ENCODE results near the gene ALX4. TPM values are rescaled to one million over a fixed set of nuclear protein-coding genes. Genes with fewer than 3 reads are reported as not detected.

Gene ALX4
- polyA plus RNA-seq, 1 experiment: not detected

DNA sequence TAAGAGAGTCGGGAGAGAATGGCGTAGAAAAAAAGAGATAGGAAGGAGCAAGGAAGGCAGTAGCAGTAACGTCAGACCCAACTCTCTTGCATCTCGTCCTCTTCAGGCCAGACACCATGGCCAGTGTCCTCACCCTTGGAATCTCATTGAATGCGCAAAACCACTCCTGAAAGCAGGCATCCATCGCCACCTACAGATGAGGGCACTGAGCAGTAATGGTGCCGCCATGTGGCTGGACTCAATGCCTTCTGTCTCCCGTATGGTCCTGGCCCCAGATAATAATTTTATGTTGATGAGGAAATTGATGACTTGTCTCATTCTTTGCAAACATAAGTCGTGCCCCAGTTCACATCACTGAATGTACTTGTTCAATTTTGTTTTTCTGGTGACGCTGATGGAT, 17.8 kb upstream of the ALX4 start:
- Histone ChIP-seq H3K9me3 (ENCODE audit: control insufficient read depth, insufficient read depth, low read length) (no peaks in the 10 kb centered on the region; the same call in 1 of the 2 replicates), H3K4me3 (ENCODE audit: low read depth, low read length) (no peak overlapping the region), H3K27me3 (ENCODE audit: control insufficient read depth, insufficient read depth, low read length) (peaks cover 83% of the 10 kb centered on the region), H3K27ac (ENCODE audit: low read depth, low read length) (no peak overlapping the region)
- TF ChIP-seq, protein P1, sequence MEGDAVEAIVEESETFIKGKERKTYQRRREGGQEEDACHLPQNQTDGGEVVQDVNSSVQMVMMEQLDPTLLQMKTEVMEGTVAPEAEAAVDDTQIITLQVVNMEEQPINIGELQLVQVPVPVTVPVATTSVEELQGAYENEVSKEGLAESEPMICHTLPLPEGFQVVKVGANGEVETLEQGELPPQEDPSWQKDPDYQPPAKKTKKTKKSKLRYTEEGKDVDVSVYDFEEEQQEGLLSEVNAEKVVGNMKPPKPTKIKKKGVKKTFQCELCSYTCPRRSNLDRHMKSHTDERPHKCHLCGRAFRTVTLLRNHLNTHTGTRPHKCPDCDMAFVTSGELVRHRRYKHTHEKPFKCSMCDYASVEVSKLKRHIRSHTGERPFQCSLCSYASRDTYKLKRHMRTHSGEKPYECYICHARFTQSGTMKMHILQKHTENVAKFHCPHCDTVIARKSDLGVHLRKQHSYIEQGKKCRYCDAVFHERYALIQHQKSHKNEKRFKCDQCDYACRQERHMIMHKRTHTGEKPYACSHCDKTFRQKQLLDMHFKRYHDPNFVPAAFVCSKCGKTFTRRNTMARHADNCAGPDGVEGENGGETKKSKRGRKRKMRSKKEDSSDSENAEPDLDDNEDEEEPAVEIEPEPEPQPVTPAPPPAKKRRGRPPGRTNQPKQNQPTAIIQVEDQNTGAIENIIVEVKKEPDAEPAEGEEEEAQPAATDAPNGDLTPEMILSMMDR (IDR thresholded peaks at IDR 0.05; ENCODE audit: low read depth, low read length): peak; percentile 22; the same call in 1 of the 2 replicates
- ChIA-PET POLR2A (no interaction called here), CTCF (interaction anchor here (1.3 kb wide), 1 partner anchor 194 kb away, joined by 6 read pairs; no protein-coding TSS in a partner anchor)
- DNase-seq (ENCODE audit: low read depth, low spot score): no peak

DNA sequence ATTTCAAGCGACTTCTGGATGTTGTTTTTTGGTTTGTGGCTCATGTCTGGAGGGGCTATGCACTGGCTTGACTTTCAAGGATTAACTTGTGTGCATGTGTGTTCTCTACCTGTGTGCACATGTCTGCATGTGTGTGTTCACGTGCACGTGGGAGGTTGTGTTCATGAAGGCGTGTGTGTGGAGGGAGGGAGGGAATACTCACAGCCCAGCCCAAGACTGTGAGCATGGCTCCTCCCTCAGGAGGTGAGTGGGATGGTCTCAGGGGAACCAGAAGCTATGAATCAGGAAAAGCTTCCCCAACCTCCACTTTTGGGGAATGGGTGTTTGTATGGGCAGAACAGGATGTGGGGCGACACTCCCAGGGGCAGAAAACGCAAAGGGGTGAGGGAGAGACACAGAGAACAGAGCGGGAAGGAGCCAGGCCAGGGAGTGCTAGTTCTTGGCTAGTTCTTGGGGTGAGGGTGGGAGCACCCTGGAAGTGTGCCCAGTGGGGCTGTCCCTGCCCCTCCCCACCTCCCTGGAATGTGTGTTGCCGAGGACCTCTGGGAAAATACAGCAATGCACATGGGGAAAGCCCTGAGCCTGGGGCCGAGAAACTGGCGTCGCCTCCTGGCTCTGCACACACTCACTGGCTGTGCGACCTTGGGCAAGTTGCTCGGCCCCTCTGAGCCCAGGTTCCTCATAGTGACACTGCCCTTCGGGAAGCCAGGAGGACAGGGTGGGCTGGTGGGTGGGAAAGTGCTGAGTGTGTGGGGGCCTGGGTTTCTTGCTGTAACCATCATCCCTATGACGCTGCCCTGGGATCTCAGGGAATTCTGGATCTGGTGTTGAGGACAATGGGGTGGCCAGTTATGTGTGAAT, 16.9 kb upstream of the ALX4 start:
- Histone ChIP-seq H3K9me3 (ENCODE audit: control insufficient read depth, insufficient read depth, low read length) (no peaks in the 10 kb centered on the region; the same call in 1 of the 2 replicates), H3K27ac (ENCODE audit: low read depth, low read length) (no peak overlapping the region), H3K27me3 (ENCODE audit: control insufficient read depth, insufficient read depth, low read length) (peaks cover 87% of the 10 kb centered on the region), H3K4me3 (ENCODE audit: low read depth, low read length) (no peak overlapping the region)
- no peak for DNase-seq (ENCODE audit: low read depth, low spot score)
- TF ChIP-seq, protein P1 (IDR thresholded peaks at IDR 0.05; ENCODE audit: low read depth, low read length): peak; percentile 24; the same call in 1 of the 2 replicates
- ChIA-PET POLR2A (no interaction called here), CTCF (interaction anchor here (1.1 to 1.3 kb wide), 3 partner anchors 148 to 233 kb away, joined by 3 to 6 read pairs (median 4); no protein-coding TSS in a partner anchor)

DNA sequence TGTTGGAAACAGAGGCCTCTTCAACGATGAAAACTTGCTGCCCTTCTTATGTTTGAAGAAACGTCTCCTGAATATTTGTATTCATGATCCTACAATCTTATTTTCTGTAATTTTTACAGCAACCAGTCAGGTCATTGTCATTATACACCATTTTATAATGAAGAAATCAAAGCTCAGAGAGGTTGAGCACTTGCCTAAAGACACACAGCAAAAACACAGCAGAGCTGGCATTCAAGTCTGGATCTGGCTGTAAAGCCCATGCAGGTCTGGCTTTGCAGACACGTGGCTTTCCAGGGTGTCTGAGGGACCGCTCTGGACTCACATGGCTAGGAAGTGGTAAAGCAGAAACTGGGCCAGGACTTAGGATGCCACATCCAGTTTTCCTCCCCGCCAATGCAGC, 15.8 kb upstream of the ALX4 start:
- POLR2A ChIA-PET: no interaction called here
- peaks cover 95% of the 10 kb centered on the region for H3K27me3 ChIP-seq (ENCODE audit: control insufficient read depth, insufficient read depth, low read length)
- no peaks in the 10 kb centered on the region; the same call in 1 of the 2 replicates for H3K9me3 ChIP-seq (ENCODE audit: control insufficient read depth, insufficient read depth, low read length)
- CTCF ChIA-PET: interaction anchor here (0.7 kb wide), 1 partner anchor 192 kb away, joined by 3 read pairs; no protein-coding TSS in a partner anchor
- no peak overlapping the region for H3K27ac ChIP-seq (ENCODE audit: low read depth, low read length)
- DNase-seq (ENCODE audit: low read depth, low spot score): no peak
- TF ChIP-seq, protein P1 (IDR thresholded peaks at IDR 0.05; ENCODE audit: low read depth, low read length): no peak
- no peak overlapping the region for H3K4me3 ChIP-seq (ENCODE audit: low read depth, low read length)

DNA sequence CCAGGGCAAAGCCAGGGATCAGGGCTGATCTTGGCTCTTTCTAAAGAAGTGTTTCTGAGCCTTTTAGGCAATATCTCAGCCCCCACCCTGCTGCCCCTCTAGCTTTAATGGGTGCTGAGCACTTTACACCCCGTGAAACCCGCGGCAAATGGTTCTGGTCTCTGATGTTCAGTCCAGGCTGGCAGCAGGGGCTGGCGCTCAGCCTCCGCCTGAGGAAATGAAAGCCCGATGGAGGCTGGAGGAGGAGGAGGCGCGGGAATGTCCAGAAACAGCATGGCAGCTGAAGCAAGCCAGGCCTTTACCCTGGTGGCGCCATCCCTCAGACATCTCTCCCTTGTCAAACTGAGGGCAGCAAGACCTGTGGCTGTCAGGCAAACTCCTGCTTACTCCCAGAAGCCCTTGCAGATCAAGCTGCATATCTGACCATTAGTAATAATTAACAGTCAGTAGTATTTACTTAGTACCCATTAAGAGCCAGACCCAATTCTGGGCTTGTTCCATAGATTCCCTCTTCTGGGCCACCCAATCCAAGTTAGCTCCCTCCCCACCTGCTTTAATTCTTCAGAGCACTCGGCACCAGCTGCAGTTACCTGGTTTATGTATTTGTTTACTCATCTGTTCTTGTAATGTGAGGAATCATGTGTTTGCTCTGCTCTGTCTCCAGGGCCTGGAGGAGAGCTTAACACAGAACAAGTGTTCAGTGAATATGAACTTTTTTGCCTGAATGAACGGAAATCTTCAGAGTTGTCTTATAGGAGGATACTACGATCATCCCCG, 15.0 kb upstream of the ALX4 start:
- no peak for DNase-seq (ENCODE audit: low read depth, low spot score)
- TF ChIP-seq, protein P1 (IDR thresholded peaks at IDR 0.05; ENCODE audit: low read depth, low read length): no peak
- H3K4me3 ChIP-seq (ENCODE audit: low read depth, low read length): no peak overlapping the region
- POLR2A ChIA-PET: interaction anchor here (0.6 kb wide), 1 partner anchor 12 kb away, joined by 4 read pairs; no protein-coding TSS in a partner anchor
- peaks cover 95% of the 10 kb centered on the region for H3K27me3 ChIP-seq (ENCODE audit: control insufficient read depth, insufficient read depth, low read length)
- CTCF ChIA-PET: interaction anchor here (0.7 kb wide), 1 partner anchor 191 kb away, joined by 3 read pairs; no protein-coding TSS in a partner anchor
- H3K9me3 ChIP-seq (ENCODE audit: control insufficient read depth, insufficient read depth, low read length): no peaks in the 10 kb centered on the region; the same call in 1 of the 2 replicates
- H3K27ac ChIP-seq (ENCODE audit: low read depth, low read length): no peak overlapping the region
